Activated T-helper 1 cell treated with anti-CD3 and anti-CD28 coated beads, Interleukin-2, amount 50 U/mL, for 16 hours (primary cell): ENCODE measurements around the gene CDKN1C.

Experiments
- DNase-seq, 2 donors: peaks; one replicate each; pipeline ENCODE4 v3.0.0-alpha.2; 2020; ENCODE audit warnings: low read depth in 1 of 2, low spot score in 1 of 2

The CDKN1C gene

GRCh38 chr11:2870460-2870859 is 15.1 kb downstream of the CDKN1C start:
- no peak for DNase-seq

DNA sequence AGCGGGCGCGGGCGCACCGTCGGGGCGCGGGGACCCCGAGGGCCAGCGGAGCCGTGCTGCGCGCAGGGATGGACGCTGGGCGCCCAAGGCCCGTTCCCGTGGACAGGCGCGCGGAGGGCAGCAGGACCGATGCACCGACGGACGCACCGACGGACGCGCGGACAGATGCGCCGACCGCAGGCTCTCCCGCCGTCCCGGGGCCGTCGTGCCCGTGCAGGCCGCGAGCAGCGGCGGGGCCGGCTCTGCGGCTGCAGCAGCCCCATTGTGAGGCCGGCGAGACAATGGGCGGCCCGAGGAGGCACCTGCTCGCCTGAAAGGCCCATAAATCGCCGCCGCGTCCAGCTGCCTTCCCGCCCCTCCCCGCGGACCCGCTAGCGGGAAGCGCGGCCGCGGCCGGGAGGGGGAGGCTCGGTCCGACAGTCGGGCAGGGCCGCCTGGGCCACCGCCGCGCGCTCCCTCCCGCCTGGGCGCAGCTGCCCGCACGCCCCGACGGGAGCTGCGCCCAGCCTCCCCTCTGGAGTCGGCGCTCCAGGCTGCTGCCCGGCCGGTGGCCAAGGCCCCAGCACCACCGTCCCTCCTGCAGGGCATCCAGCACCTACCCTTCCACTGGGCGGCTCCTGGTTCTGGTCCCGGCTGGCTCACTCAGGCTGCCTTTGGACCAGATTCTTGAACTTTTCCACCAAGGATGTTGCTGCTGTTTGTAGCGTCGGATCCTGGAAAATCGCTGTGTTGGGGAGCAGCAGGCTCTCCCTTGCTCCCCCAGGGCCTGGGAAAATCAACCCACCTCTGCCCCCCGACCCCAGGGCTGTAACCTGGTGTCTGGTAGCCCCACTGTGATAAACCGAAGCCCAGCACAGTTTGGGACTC is 15.8 kb downstream of the CDKN1C start:
- no peak for DNase-seq

DNA sequence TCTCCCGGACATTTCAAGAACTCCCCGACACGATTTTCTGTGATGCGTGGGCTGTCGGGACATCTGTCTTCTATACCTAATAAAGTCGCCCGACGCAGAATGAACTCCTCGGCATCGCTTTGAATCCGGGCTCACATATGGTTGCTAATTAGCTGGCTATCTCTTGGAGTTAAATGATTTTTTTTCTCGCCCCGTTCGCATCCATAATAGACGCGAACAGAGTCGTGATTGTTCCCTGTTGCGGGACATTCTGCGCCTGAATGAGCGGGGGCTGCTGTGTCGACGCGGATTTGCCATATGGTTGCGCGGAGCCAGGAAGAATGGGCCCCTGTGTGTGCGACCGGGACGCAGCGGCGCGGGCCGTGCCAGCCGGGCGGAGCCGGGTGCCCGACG is 16.4 kb downstream of the CDKN1C start:
- no peak for DNase-seq

GRCh38 chr11:2868506-2869133 is 17.0 kb downstream of the CDKN1C start:
- no peak for DNase-seq

GRCh38 chr11:2867722-2868505 is 17.7 kb downstream of the CDKN1C start:
- DNase-seq, result no peak

- DNase-seq, result no peak
These were observed 18.4 kb downstream of the CDKN1C start for GRCh38 chr11:2867142-2867541.

- DNase-seq, result no peak
These were observed 19.5 kb downstream of the CDKN1C start for GRCh38 chr11:2865922-2866577.

GRCh38 chr11:2864901-2865300 is 20.7 kb downstream of the CDKN1C start:
- no peak for DNase-seq

DNA sequence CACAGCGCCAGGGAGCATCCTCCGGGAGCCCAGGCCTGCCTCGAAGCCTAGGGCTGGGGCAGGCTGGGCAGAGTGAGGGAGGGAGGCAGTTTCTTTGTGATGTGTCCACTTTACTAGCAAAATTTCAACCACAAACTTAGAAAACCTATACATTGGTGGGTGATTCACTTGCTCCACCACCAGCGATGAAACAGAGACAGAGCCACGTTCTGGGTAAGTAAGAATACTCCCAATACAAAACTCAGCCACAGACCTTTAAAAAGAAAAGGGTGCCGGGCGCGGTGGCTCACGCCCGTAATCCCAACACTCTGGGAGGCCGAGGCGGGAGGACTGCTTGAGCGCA is 22.3 kb downstream of the CDKN1C start:
- no peak for DNase-seq

DNA sequence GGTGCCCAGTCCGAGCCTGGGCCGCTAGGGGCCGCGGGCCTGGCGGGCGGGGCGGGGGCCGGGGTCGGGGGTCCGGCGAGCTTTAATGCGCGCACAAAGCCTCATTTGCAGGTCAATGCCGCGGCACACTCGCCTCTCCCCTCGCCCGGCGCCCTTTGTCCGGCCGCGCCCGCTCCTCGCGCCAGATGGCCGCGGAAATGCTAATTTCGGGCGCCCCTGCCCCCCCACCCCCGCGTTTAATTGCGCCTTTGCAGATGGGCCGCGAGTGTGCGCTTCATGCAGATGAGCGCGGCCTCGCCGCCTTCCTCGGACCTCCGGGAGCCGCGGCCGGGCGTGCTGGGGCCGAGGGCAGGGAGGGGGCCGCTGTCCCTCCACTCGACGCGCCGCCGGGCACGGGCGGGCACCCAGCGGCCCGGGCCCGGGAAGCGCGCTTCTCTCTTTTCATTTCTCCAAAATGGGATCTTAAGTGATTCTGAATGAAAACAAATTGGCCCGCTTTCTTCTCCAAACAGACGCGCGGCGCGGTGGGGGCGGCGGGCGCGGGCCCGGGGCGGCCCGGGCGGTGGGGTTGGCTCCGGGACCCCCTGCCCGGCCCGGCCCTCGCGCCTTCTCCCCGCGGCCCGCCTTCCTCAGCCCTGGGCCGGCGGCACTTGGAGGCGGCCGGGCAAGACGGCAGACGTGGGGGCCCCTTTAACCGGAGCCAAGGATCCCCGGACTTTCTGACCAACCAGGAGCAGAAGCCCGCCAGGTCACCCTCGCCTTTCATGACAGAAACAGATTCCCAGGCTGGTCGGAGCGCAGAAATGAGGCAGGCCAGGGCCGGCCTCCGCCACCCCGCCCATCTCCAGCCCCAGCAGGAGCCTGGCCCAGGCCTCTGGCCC is 22.9 kb downstream of the CDKN1C start:
- no peak for DNase-seq

DNA sequence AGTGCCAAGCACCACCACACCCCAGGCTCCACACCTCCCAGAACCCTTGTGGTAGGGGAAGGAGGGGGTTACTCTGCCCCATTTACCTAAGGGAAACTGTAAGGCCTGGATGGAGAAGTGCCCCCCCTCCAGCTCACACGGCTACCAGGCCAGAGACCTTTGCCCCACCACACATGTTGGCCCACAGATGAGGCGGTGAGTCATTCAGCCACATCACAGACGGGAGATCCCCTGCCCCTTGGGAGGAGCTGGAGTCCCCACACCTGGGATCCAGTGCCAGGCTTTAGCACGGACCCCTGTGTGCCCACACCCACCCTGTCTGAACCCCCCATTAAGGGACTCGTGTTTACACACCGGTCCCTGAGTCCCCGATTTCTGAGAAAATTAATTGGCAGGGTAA is 24.9 kb downstream of the CDKN1C start:
- DNase-seq, result no peak

GRCh38 chr11:2859699-2860037 is 25.9 kb downstream of the CDKN1C start:
- DNase-seq, result no peak

DNA sequence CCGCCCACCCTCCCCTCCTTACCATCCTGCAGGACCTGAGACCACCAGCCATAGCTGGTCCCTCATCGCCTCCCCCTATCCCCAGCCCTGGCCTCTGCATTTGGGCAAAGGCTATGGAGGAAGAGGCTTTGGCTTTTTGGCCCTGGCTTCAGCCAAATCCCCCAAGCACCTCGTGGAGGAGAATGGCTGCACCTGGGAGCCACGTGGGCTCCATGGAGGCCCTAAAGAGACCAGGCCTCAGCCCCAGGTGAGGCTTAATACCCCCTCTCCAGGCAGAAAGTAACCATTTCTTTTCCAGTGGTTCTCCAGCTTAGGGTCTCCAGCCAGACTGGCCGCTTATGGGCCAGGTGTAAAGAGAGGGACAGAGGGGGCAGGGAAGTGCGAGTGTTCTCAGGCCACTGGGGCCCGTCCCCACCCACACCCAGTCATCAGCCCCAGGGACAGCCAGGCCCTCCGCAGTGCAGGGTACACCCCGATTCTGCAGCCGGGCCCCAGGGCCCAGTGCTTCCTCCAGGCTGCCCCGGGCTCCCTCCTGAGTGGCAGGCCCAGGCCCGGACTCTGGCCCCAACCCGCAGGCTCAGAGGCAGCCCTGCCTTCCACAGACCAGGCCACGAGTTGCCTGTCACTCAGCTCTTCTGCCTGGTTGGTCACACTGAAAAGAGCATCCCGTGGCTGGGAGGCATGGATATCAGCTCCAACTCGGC is 26.4 kb downstream of the CDKN1C start:
- DNase-seq, result no peak

DNA sequence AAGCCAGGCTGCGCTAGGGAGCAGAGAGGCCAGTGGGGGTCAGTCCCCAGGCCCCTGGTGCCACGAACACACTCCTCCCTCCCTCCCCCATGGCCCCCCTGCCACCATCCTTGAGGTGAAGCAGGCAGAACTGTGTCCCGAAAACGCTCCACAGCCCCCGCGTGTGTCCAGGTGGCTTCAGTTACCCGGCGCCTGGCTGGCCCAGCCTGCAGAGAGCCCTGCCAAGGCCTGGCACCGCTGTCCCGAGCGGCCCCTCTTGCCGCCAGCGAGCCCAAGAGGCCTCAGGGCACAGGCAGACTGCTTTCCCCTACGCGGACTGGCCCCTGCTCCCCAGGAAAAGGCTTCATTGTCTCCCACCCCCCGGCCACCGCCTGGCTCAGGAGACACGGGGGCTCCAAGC is 27.7 kb downstream of the CDKN1C start:
- DNase-seq, result no peak

DNA sequence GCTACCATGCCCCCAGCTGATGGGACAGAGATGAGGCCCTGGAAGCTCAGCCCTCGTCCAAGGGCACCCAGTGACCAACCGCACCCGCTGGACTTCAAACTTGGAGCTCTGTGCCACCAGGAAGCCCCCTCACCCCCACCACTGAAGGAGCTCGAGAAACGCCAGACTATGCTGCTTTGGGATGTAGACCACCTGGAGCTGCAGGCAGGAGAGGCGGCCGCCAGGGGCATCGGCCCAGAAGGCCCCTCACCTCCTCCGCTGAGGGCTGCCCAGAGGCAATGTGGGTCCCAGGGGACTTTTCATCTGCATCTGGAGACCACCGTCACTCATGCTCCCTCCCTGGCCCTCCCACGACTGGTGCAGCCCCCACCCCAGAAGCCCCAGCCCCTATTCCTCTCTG is 28.3 kb downstream of the CDKN1C start:
- no peak for DNase-seq

DNA sequence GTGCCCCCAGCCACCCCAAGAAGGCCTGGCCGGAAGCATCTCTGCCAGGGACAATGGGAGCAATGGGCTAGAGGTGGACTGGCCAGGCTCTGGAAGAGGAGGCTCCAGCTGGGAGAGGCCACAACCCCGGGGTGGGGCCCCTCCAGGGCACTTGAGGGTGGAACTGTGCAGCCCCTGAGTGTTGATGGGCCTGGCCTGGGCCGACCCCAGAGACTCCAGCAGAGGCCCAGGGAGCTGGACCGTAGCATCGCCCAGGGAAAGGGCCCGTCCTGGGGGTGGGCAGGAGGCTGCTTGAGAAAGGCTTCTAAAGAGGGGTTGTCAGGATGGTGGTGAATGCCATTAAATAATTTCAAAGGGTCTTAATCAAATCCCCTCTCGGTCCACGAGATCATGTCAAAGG is 30.4 kb downstream of the CDKN1C start:
- no peak for DNase-seq

DNA sequence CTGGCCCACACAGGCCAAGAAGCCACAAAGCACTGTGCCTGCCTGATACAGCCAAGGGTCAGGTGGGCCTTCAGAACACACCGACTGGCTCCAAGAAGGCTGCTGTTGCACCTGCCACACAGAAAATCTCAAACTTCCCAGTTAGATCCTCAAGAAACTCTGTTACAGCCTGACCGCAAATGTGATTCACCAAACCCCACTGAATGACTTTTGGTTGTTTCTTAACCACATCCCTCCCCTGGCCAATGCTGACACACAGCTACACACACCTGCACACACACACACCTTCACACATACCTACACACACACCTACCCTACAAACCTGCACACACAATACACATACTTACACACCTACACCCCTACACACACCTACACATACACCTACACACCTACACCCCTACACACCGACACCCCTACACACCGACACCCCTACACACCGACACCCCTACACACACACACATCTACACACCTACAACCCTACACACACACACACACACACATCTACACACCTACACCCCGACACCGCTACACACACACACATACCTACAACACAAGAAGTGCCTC is 31.5 kb downstream of the CDKN1C start:
- no peak for DNase-seq

GRCh38 chr11:2853401-2853800 is 32.2 kb downstream of the CDKN1C start:
- no peak for DNase-seq

DNA sequence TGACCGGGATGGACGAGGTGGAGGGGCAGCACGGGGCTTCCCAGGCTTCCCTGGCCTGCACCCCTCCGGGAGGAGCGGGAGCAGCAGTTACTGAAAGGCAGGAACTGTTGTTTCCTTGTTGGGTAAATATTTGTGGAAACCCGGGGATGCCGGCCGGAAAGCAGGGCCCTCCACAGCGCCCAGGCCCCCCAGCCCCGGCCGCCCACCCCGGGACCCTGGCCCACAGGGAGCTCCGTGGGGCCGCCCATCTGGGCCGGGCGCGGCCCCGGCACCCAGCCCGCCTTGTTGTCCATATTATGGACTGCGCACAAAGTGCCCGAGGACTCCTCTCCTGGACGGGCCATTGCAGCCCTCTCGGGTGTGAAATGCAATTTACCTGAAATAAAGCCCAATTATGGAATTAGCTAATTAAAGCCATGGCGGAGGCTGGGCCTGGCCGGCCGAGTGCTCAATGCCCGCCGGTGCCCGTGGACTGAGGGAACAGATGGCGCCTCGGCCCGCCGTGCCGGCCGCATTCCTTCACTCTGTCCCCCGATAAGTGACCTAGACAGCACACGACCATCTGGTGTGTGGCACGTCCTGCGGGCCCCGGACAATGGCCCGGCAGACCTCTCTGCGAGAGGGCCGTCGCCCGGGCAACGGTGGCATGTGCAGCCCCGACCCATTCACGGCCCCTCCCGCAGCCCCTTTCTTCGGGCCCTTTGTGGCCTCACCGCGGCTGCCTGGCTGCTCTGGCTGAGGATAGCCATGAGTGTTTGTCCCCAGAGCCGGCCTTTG is 35.4 kb downstream of the CDKN1C start:
- DNase-seq, result no peak
